GM10266 (cell line): ENCODE measurements around the gene RING1.
A peak's percentile ranks its signal among the peaks of the same experiment; 100 is the strongest.
"Not testable (repeated sequence)": the region's sequence is repeated elsewhere in the genome, so short reads cannot be mapped to it uniquely, and the experiment has no call there.

Experiments used
- DNase-seq: peaks from one replicate; pipeline ENCODE4 v3.0.0; 2012; ENCODE audit errors: extremely low spot score
- TF ChIP-seq, protein P1 (sequence below): IDR thresholded peaks from 2 replicates; pipeline ENCODE4 v1.5.1; 2012; ENCODE audit warnings: mild to moderate bottlenecking, low read depth; ENCODE audit not compliant: control insufficient read depth, insufficient read depth; ENCODE audit errors: missing control alignments

Gene RING1

DNA sequence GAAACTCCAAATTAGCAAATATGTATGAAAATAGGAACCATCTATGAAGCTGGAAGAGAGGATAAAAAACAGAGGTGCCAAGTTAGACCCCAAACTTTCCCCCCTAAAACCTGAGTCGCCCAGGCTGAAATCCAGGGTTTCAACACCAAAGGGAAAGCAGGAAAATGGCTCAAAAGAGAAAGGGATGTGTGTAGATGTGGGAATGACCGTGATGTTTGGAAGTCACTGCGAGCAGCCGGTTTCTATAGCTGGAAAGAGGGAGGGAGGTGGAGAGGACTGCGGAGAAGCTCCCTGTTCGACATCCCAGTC is 4.5 kb downstream of the RING1 start:
- TF ChIP-seq, protein P1, sequence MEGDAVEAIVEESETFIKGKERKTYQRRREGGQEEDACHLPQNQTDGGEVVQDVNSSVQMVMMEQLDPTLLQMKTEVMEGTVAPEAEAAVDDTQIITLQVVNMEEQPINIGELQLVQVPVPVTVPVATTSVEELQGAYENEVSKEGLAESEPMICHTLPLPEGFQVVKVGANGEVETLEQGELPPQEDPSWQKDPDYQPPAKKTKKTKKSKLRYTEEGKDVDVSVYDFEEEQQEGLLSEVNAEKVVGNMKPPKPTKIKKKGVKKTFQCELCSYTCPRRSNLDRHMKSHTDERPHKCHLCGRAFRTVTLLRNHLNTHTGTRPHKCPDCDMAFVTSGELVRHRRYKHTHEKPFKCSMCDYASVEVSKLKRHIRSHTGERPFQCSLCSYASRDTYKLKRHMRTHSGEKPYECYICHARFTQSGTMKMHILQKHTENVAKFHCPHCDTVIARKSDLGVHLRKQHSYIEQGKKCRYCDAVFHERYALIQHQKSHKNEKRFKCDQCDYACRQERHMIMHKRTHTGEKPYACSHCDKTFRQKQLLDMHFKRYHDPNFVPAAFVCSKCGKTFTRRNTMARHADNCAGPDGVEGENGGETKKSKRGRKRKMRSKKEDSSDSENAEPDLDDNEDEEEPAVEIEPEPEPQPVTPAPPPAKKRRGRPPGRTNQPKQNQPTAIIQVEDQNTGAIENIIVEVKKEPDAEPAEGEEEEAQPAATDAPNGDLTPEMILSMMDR = no peak
- DNase-seq = no peak

GRCh38 chr6:33213166-33213988 is 5.1 kb downstream of the RING1 start:
- DNase-seq = peak; percentile 44
- TF ChIP-seq, protein P1 = no peak

GRCh38 chr6:33213989-33214335 is 5.7 kb downstream of the RING1 start:
- TF ChIP-seq, protein P1 = no peak
- peak; percentile 19 for DNase-seq

- TF ChIP-seq, protein P1 = no peak
- DNase-seq = no peak
Observed at GRCh38 chr6:33215271-33216116, 7.2 kb downstream of the RING1 start.

DNA sequence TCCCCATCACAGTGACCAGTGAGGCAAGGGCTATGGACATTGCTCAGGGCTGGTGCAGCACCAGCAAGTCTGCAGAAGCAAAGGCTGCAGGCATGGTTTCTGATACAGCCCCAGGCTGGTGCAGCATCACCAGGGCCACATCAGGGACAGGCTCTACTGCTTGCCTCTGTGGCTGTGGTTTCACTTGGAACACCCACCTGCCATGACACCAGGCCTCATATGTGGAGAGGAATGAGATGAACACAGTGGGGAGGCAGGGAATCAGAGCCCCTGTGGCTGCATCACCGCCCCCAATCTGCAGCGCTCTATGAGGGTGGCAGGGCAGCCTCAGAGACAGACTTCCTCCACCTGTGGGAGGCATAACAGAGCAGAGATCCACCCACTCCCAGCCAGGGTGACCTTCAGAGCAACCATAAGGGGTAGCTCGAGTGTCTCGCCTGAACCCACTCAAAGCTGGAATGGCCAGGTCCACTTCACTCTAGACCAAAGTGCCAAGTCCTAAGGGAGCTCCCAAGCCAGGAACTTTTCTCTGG is 7.9 kb downstream of the RING1 start:
- no peak for DNase-seq
- TF ChIP-seq, protein P1 = no peak

DNA sequence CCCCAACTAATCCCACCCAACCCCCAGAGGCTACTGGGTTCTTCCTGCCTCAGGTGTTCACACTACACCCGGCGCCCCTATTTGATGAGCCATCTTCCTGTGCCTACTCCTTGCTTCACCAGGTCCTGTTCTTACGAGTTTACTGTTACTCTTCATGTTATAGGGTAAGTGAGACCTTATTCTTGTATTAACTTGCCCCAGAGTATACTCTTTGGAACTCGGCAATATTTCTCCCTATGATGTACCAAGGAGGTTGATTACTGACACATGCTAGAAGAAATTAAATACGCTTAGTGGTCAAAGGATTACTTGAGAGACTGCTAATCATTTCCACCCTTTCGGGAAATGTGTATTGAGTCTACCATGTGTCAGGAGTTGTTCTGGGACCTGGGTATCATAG is 8.9 kb downstream of the RING1 start:
- DNase-seq = no peak
- TF ChIP-seq, protein P1 = no peak

- no peak for DNase-seq
- TF ChIP-seq, protein P1 = no peak
Observed at GRCh38 chr6:33217681-33218080, 9.4 kb downstream of the RING1 start.

- not testable (repeated sequence) for DNase-seq
Observed at GRCh38 chr6:33226503-33227120, 18.3 kb downstream of the RING1 start.
